Spleen (tissue), 11 donors: ENCODE data around the gene ZNF362. TPM values are rescaled to one million over a fixed set of nuclear protein-coding genes. Genes with fewer than 3 reads are reported as not detected.

Experiments
- DNase-seq: peaks from one replicate; pipeline ENCODE4 v3.0.0-alpha.2; 2020
- H3K27ac ChIP-seq, 8 donors: fragments of 200-600 bp; sonication (generic) in 7 of 8; 1 replicate in 4 of 8; 2 replicates in 4 of 8; pipeline versions ENCODE4 v1.5.0 to v1.8.0; 2016 to 2021; ENCODE audit warnings: inconsistent platforms in 4 of 8, mild to moderate bottlenecking in 4 of 8, moderate library complexity in 1 of 8
- H3K27me3 ChIP-seq, 7 donors: fragments of 200-600 bp; sonication (generic) in 6 of 7; replicated peaks in 1 of 7; 1 replicate in 4 of 7; 2 replicates in 3 of 7; pipeline versions ENCODE4 v1.5.0 to v1.8.0; 2016 to 2021; ENCODE audit warnings: inconsistent platforms in 3 of 7, mild to moderate bottlenecking in 1 of 7
- H3K36me3 ChIP-seq, 6 donors: fragments of 200-600 bp; sonication (generic) in 5 of 6; 1 replicate in 4 of 6; 2 replicates in 2 of 6; pipeline versions ENCODE4 v1.5.0 to v1.8.0; 2016 to 2021; ENCODE audit warnings: inconsistent platforms in 2 of 6
- H3K4me1 ChIP-seq, 6 donors: fragments of 200-600 bp; sonication (generic) in 5 of 6; 1 replicate in 3 of 6; 2 replicates in 3 of 6; pipeline versions ENCODE4 v1.5.0 to v1.8.0; 2016 to 2021; ENCODE audit warnings: inconsistent platforms in 3 of 6
- H3K4me3 ChIP-seq, 8 donors: fragments of 200-600 bp; sonication (generic) in 7 of 8; 1 replicate in 4 of 8; 2 replicates in 4 of 8; pipeline versions ENCODE4 v1.5.0 to v1.8.0; 2016 to 2021; ENCODE audit warnings: inconsistent platforms in 4 of 8, mild to moderate bottlenecking in 4 of 8, moderate library complexity in 2 of 8
- H3K9me3 ChIP-seq, 8 donors: fragments of 200-600 bp; sonication (generic) in 7 of 8; 1 replicate in 4 of 8; 2 replicates in 4 of 8; pipeline versions ENCODE4 v1.5.0 to v1.8.0; 2016 to 2021; ENCODE audit warnings: inconsistent platforms in 4 of 8
- POLR2A ChIP-seq, 3 donors: fragments of 450-650 bp; IDR thresholded peaks; one replicate each; pipeline ENCODE4 v1.5.1; 2017; ENCODE audit warnings: antibody characterized with exemption in 3 of 3, mild to moderate bottlenecking in 1 of 3
- POLR2AphosphoS5 ChIP-seq, 3 donors: sonication (generic); formaldehyde crosslinking; IDR thresholded peaks; one replicate each; pipeline ENCODE4 v1.5.1; 2017; ENCODE audit warnings: antibody characterized with exemption in 3 of 3
- WGBS, 5 donors: extraction: QIAGEN DNeasy Blood & Tissue Kit in 3 of 5; methylation state at CpG; one replicate each; pipeline versions ENCODE4 v1.1.5 to v1.1.7; 2013 to 2018; 5-methylcytosine and 5-hydroxymethylcytosine counted together
- intact Hi-C: fragments of 100-400 bp; cut with DNase I; formaldehyde crosslinking; loops from one replicate; pipeline ENCODE4 v1.15.0; 2023; ENCODE audit warnings: low total_unique reads
- polyA plus RNA-seq, 3 donors: library from polyadenylated mRNA; stranded (reverse); fragments of 200-250 nt; gene quantifications; one replicate each; pipeline ENCODE4 v1.2.1, GENCODE V29; 2013
- total RNA-seq, 7 donors: library from RNA; depleted of rRNA in 3 of 7; stranded (reverse); fragments of >200 nt in 3 of 7; fragmentation: NEBNext Ultra II Directional in 4 of 7; extraction: Animal tissue kit (Norgen Biotek cat#: 25700) in 4 of 7; gene quantifications; one replicate each; pipeline versions ENCODE4 v1.1.0 to v1.2.1, GENCODE V29; 2016 to 2021
- TF ChIP-seq, protein P1 (sequence below), 11 experiments: fragments of 200-600 bp in 7 of 11; fragments of 450-650 bp in 4 of 11; sonication (generic) in 4 of 11; IDR thresholded peaks in 8 of 11; conservative IDR thresholded peaks in 3 of 11; 1 replicate in 7 of 11; 2 replicates in 4 of 11; pipeline versions ENCODE4 v1.4.0 to v1.8.0; 2016 to 2021; ENCODE audit warnings: antibody characterized with exemption in 11 of 11, inconsistent platforms in 4 of 11, mild to moderate bottlenecking in 1 of 11
- donor health status: healthy with polysubstance abuse.
- donor health status: DM: no; HTN: no; CAD: no; lungs with moderate emphysema.
- donor health status: DM: no; HTN: no; CAD: no.
- donor health status: Bipolar disorder and iron deficiency.
- donor health status: healthy.
- donor health status: DM: no; HTN: no; CAD: no.
- donor health status: DM: yes; HTN: yes; CAD: no.

The ZNF362 gene
- total and polyA plus RNA-seq, 10 donors = 8.7 to 47.0 (median 24.8) TPM

DNA sequence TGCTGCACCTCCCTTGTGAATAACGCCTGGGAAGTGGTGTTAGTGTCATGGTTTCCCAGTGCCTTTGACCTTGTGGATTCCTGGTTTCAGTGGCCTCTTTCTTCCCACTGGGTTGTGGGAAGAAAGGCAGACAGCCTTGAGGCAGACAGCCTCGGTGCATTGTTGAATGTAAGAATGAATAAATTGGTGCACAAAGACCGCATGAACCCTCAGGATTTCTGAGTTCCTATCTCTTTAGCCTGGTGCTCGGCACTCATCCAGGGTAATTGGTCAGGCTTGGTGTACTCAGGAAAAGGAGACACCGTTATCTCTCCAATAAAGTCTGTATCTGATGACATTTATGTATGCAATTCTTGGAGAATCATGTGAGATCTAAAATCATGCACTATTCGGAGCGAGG, 5.1 kb downstream of the ZNF362 start:
- H3K4me3 ChIP-seq = no peak overlapping the region
- H3K4me1 ChIP-seq = peaks cover 10 to 87% (median 48%) of the 10 kb centered on the region in 6 donors
- no peak for DNase-seq
- WGBS, 5 donors = 71 to 86% (median 78%) methylated on average over 7 of the region's 7 CpGs
- no peaks in the 10 kb centered on the region for H3K27me3 ChIP-seq
- H3K27ac ChIP-seq = no peak overlapping the region
- H3K9me3 ChIP-seq = no peaks in the 10 kb centered on the region
- intact Hi-C loops = no loop called here
- TF ChIP-seq POLR2A (IDR thresholded peaks at IDR 0.05) (no peak), POLR2AphosphoS5 (IDR thresholded peaks at IDR 0.05) (no peak)
- TF ChIP-seq, protein P1, sequence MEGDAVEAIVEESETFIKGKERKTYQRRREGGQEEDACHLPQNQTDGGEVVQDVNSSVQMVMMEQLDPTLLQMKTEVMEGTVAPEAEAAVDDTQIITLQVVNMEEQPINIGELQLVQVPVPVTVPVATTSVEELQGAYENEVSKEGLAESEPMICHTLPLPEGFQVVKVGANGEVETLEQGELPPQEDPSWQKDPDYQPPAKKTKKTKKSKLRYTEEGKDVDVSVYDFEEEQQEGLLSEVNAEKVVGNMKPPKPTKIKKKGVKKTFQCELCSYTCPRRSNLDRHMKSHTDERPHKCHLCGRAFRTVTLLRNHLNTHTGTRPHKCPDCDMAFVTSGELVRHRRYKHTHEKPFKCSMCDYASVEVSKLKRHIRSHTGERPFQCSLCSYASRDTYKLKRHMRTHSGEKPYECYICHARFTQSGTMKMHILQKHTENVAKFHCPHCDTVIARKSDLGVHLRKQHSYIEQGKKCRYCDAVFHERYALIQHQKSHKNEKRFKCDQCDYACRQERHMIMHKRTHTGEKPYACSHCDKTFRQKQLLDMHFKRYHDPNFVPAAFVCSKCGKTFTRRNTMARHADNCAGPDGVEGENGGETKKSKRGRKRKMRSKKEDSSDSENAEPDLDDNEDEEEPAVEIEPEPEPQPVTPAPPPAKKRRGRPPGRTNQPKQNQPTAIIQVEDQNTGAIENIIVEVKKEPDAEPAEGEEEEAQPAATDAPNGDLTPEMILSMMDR (IDR thresholded peaks at IDR 0.05 in 8 of 11, conservative IDR thresholded peaks at IDR 0.05 in 3 of 11) = no peak
- peaks cover 0 to 7% (median 0%) of the 10 kb centered on the region in 6 donors for H3K36me3 ChIP-seq

DNA sequence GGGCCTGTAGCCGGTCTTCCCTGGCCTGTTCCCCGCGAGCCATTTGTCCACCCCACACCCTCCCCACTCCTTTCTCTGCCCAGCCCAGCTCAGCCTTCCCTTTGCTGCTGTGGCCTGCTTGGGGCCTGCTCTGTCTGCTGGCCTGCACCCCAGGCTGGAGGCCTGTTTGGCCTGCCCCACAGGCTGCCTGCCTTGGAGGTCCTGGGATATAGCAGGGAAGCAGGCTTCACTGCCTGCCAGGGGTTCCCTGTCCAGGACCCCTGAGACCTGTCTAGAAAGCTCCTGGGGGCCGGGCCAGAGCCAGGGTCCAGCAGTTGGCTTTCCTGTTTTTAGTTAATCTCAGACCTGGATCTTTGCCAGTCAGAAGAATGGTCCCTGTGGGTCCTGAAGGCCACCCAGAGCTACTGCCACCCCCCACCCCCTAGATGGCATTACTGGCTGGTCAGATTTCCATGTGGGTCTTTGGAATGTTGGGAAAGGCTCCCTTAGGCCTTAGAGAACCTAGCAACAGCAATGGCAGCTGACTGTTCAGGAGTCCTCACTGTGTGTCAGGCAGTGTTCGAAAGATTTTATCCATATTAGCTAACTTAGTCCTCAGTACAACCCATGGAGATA, 7.7 kb downstream of the ZNF362 start:
- peaks cover 0 to 93% (median 33%) of the 10 kb centered on the region in 6 donors for H3K4me1 ChIP-seq
- H3K9me3 ChIP-seq = no peaks in the 10 kb centered on the region
- TF ChIP-seq, protein P1 (IDR thresholded peaks at IDR 0.05 in 8 of 11, conservative IDR thresholded peaks at IDR 0.05 in 3 of 11) = no peak
- TF ChIP-seq POLR2AphosphoS5 (IDR thresholded peaks at IDR 0.05) = no peak
- no peak for TF ChIP-seq POLR2A (IDR thresholded peaks at IDR 0.05)
- no peaks in the 10 kb centered on the region for H3K27me3 ChIP-seq
- peaks cover 0 to 8% (median 0%) of the 10 kb centered on the region in 6 donors for H3K36me3 ChIP-seq
- H3K27ac ChIP-seq = no peak overlapping the region
- intact Hi-C loops = no loop called here
- no peak overlapping the region for H3K4me3 ChIP-seq
- no peak for DNase-seq
- 75 to 97% (median 94%) methylated on average over 3 to 5 of the region's 5 CpGs for WGBS, 5 donors

DNA sequence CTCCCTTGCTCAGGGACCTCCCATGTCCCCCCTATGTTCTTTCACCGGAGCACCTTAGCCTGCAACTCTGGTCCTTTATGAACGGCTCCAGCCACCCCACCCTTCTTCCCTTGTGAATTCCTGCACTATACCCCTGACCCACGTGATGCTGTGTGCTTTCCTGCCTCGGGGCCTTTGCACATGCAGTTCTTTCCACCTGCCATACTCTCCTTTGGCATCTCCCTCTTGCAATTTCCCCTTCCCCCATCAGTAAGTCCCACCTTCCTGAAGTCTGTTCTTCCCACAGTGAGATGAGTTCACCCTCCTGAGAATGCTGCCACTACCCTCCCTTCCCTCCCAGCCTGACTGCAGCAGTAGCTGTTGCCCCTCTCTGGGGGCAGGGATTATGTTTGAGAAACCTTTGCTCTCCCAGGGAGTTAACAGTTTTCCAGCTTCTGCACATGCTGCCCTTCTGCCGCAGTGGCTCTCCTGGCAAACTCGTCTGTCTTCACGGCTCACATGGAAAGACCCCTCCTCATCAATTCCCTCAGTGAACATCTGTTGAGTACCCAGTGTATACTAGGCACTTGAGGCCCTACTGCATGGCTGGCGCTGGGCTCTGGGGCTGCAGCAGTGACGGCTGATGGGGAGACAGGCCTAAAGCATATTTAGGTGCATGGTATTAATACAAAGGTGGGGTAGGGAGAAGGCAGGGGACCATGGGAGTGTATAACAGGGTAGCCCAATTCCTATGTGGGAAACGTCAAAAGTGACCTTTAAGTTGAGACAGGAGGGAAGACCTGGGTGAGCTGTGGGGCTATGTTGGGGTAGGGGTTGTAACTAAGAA, 9.7 kb downstream of the ZNF362 start:
- peaks cover 0 to 82% (median 20%) of the 10 kb centered on the region in 6 donors for H3K4me1 ChIP-seq

More for the DNA sequence above, 9.7 kb downstream of the ZNF362 start:
- H3K27me3 ChIP-seq = no peaks in the 10 kb centered on the region
- no peak for DNase-seq
- H3K27ac ChIP-seq = no peak overlapping the region
- 82 to 95% (median 89%) methylated on average over 10 of the region's 10 CpGs for WGBS, 5 donors
- peaks cover 0 to 28% (median 0%) of the 10 kb centered on the region in 6 donors for H3K36me3 ChIP-seq
- TF ChIP-seq POLR2AphosphoS5 (IDR thresholded peaks at IDR 0.05) = no peak
- TF ChIP-seq POLR2A (IDR thresholded peaks at IDR 0.05) = no peak
- TF ChIP-seq, protein P1 (IDR thresholded peaks at IDR 0.05 in 8 of 11, conservative IDR thresholded peaks at IDR 0.05 in 3 of 11) = no peak
- H3K4me3 ChIP-seq = no peak overlapping the region
- intact Hi-C loops = no loop called here
- no peaks in the 10 kb centered on the region for H3K9me3 ChIP-seq
